Right lung (tissue), 5 donors: Measurements from ENCODE around the gene C16orf92. TPM values are rescaled to one million over a fixed set of nuclear protein-coding genes. Genes with fewer than 3 reads are reported as not detected.

ENCODE experiments used
- DNase-seq, 2 donors: peaks; one replicate each; pipeline ENCODE4 v3.0.0-alpha.2; 2013
- polyA plus RNA-seq, 5 donors: library from polyadenylated mRNA; unstranded; fragments of 120-200 nt; gene quantifications; one replicate each; pipeline versions ENCODE4 v1.2.1 to v1.2.3, GENCODE V29; 2013; ENCODE audit warnings: inconsistent platforms in 1 of 5, low replicate concordance in 1 of 5; ENCODE audit not compliant: insufficient read length in 5 of 5, insufficient read depth in 1 of 5

The C16orf92 gene
- polyA plus RNA-seq, 5 donors = not detected

DNA sequence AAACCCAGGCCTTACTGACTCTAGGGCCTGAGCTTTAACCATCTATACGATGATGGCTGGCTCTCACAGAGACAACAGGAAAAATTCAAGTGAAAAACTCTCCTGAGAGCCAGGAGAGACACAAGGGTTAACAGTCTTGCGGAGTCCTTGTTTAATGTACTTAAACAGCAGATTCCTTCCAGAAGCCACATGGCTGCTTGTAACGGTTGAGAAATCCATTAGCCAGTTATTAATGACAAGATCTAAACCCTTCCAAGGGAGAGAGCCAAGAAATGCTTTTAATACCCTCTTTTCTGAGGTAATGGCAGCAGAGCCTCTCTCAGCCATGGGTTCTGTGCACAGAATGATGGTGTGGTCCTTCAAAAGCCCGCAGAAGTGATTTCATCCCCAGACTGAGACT, 37.3 kb downstream of the C16orf92 start:
- DNase-seq = peak in 1 of 2 donors; percentile 31

DNA sequence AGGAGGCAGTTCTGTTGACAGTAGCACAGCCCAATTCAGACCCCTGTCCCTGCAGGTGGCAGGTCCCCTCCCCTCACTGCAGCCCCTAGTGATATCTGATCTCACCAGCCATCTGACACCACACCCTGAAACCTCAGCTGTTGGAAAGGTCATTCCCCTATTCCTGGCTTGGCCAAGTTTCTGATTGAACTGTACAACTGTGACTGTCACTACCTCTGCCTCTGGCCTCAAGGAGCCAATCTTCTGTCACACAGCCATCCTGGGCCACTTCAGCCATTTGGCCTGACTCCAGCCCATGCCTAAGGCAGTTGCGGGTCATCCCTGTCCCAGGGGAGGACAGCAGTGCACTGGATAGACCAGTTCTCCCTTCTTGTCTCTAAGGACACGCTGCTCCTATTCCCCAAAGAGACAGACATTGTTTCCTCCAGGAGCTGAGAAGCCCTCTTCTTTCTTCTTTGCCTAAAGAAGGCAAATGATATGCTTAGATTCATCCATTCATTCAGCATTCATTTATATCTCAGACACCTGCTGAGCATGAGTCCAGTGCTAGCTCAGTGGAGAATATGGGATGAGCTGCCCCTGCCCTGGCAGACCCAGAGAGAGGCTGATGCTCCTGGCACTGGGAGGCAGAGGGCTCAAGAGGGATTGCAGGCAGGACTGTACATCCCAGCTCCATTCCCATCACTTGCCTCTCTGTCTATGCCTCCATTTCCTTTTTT, 38.0 kb downstream of the C16orf92 start:
- DNase-seq = no peak

DNA sequence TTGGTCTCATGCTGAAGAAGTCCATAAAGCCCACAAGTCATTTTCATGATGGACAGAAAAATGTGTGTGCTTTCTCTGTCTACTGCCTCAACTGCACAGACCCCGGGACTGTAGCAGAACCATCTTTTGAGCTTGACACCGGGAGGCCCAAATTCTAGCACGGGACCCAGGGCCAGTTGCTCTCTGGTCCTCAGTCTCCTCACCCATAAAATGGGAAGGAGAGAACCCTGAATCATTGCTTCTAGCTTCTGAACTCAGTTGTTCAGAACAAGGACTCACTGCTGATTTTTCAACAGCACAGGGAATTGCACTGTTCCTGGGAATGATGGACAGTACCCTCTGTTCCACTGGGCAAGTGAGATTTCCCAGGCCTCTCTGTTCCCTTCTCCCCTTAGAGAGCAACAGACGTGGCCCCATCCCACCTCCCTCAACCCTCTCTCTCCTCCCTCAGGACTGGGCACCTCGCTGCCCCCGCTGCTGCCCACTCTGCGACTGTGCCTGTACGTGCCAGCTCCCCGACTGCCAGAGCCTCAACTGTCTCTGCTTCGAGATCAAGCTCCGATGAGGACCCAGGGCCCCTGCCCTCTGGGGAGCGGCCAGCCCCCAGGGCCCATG, 40.4 kb downstream of the C16orf92 start:
- no peak for DNase-seq

DNA sequence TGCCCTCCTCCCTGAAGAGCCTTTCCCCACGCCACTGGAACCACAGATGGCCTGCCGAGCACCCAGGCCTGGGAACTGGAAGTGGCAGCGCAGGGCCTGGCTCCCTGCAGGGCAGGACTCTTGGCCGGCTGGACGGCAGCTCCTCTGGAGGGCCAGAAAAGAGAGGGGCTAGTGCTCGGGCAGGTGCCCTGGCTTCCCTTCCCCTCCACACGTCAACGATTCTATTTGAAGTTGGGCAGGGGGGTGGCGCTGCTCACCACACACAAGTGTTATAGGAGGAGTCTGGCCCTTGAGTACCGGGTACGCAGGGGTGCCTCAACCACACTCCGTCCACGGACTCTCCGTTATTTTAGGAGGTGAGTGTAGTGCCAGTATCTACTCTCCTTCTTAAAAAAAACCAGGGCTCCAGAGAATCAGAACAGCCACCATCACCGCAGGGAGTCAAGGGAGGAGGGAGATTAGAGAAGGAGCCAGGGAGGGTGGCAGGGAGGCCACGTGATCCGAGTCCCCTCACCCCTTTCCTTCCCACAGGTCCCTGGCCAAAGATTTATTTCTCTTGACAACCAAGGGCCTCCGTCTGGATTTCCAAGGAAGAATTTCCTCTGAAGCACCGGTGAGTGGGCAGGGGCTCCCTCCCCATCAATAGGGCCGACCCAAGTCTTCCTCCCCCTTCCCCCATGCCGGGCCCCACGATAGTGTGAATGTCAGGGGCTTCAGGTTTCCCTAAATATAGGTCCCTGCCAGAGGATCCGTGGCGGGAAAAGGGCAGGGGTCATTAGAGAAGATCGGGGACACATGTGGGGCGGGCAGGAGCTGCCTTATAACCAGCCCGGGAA, 41.1 kb downstream of the C16orf92 start:
- peak; percentile 52 to 64 for DNase-seq

DNA sequence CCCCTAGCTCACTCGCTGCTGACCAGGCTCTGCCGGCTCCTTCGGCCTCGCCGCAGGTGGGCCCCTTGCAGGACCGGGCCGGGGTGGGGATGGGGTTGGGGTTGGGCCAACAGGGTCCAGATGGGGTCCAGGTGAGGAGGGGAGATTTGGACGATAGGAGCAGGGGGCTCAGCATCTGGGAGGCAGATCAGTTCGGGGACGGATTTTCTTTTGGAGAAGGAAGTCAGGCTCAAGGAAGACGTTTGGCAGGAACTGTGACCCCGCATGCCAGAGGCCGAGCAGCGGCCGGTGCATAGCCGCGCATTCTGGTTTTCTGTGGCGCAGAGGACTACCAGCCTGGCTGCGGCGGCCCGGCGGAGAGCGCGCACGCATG, 41.7 kb downstream of the C16orf92 start:
- DNase-seq = no peak

DNA sequence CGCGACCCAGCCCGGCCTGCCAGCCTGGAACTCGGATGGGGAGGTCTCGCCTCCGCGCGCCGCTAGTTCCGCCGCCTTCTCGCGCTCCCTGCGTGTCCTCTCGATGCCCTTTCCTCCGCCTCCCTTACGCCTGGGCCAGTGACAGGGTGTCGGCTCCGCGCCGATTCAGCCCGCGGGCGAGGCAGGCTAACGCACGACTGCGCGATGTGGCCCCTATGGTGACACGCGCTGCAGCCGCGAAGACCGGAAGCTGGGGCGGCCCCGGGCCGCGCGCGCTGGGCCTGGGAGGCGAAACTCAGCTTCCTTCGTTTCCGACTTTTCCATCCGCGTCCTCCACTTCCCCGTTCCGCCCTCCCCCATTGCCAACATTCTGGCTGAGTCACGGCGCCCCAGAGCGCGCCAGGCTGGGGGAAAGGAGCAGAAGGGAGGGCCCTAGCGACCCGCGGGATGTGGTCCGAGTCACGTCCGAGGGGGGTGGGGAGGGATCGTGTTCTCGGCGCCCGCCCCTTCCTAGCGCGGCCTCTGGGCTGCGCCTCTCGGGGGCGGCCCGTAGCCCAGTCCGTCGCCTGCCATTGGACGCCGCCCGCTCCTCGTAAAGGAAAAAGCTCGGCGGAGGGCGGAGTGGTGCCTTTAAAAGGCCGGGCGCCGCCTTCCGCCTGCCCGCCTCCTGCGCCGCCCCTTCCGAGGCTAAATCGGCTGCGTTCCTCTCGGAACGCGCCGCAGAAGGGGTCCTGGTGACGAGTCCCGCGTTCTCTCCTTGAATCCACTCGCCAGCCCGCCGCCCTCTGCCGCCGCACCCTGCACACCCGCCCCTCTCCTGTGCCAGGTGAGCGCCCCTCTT, 42.3 kb downstream of the C16orf92 start, which contains the start of gene ALDOA:
TSS of gene ALDOA (plus strand) at position 659 of the 841 bp plus-strand sequence. CDS start 1,138 bp downstream, outside the sequence.
- peak; percentile 99 for DNase-seq

DNA sequence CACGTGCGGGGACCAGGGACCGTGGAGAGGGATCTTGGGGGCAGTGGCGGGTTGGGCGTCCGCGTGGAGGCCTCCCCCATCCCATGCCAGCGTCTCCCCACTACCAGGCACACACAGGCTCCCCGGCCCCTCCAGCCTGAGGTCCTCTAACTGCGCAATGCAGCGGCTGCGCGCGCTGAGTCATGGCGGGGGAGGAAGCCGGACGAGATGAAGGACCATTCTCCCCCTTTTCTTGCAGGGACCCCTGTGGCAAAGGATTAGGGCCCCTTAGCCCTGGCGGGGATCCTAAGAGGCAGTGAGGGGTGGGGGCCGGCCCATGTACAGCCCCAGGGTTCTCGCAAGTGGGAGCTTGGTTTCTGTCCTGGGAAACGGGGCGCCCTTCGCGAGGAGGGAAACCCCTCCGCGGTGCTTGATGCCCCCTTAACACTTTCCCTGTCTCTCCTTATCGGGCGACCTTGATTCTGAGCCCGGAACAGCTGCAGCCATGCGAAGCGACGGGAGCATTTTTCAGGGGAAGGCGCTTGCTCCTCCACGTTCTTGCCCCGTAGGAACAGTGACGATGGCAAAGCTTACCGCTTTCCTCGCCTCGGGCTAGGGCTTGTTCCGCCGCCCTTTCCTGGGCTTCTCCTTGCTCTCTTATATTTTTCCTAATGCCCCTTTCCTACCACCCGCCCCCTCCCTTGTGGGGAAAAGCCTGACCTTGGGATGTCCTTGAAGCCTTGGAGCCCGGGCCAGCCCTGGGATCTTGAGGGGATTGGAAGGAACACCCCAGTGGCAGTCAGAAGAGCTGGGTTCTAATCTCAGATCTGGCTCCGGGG, 43.2 kb downstream of the C16orf92 start:
- no peak for DNase-seq

DNA sequence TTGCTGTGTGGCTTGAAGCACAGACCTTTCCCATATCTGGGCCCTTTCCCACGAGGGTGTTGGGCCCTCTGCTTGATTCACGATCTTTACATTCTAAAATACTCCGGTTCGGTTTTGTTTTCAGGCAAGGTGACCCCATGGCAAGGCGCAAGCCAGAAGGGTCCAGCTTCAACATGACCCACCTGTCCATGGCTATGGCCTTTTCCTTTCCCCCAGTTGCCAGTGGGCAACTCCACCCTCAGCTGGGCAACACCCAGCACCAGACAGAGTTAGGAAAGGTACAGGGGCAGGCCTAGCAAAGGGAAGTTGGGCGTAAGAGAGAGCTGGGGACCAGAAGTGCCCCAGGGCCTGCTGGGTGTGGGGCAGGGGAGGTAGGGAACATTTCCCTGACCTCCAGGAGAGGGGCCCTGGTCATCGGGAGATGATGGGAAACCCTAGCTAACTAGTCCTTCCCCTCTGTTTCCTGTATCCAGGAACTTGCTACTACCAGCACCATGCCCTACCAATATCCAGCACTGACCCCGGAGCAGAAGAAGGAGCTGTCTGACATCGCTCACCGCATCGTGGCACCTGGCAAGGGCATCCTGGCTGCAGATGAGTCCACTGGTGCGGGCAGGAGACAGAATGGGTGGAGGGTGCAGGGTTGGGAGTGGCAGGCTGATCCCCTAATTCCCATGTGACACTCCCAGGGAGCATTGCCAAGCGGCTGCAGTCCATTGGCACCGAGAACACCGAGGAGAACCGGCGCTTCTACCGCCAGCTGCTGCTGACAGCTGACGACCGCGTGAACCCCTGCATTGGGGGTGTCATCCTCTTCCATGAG, 44.0 kb downstream of the C16orf92 start:
- no peak for DNase-seq

DNA sequence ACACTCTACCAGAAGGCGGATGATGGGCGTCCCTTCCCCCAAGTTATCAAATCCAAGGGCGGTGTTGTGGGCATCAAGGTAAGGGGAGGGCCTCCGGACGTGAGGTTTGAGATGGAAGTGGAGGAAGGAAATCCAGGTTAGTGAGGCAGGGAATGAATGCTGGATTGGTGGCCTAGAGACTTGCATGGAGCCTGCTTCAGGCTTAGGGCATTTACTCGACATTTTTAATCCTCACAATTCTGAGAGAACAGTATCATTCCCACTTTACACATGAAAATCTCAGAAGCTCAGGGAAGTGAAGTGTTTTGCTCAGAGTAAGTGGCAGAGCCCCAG, 44.6 kb downstream of the C16orf92 start:
- DNase-seq = no peak

DNA sequence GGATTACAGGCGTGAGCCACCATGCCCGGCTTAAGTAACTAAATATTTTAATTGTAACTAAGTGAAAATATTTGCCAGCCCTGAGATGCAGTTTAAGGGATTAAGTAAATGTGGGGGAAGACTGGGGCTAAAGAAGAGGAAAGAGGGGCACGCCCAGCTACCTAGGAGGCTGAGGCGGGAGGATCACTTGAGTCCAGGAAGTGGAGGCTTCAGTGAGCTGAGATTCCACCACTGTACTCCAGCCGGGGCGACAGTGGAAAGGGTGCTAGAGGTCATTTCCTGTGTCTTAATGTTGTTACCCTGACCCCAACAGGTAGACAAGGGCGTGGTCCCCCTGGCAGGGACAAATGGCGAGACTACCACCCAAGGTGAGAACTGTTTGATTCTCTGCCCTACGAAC, 45.3 kb downstream of the C16orf92 start:
- DNase-seq = no peak

DNA sequence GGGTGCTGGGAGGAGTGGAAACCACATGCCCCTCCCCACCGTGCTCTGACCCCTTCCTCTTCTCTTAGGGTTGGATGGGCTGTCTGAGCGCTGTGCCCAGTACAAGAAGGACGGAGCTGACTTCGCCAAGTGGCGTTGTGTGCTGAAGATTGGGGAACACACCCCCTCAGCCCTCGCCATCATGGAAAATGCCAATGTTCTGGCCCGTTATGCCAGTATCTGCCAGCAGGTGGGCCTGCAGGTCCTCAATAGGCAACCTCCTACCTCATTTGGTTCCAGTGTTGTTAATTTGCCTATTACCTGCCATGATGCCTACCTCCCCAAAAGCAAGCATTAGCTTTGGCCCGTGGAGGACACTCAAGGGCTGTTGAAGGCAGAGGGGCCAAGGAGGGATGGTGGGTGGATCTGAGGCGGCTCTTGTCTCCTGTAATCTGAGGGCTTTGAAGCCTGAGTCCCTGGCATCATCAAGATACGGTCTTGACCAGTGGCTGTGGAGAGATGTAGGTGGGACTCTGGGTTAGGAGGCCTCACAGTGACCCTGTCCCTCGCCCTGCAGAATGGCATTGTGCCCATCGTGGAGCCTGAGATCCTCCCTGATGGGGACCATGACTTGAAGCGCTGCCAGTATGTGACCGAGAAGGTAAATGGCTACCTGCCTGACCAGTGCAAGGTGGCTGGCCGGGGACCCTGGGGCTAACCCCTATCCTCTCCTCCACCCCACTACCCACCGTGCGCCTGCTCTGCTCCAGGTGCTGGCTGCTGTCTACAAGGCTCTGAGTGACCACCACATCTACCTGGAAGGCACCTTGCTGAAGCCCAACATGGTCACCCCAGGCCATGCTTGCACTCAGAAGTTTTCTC, 46.0 kb downstream of the C16orf92 start:
- DNase-seq = no peak

DNA sequence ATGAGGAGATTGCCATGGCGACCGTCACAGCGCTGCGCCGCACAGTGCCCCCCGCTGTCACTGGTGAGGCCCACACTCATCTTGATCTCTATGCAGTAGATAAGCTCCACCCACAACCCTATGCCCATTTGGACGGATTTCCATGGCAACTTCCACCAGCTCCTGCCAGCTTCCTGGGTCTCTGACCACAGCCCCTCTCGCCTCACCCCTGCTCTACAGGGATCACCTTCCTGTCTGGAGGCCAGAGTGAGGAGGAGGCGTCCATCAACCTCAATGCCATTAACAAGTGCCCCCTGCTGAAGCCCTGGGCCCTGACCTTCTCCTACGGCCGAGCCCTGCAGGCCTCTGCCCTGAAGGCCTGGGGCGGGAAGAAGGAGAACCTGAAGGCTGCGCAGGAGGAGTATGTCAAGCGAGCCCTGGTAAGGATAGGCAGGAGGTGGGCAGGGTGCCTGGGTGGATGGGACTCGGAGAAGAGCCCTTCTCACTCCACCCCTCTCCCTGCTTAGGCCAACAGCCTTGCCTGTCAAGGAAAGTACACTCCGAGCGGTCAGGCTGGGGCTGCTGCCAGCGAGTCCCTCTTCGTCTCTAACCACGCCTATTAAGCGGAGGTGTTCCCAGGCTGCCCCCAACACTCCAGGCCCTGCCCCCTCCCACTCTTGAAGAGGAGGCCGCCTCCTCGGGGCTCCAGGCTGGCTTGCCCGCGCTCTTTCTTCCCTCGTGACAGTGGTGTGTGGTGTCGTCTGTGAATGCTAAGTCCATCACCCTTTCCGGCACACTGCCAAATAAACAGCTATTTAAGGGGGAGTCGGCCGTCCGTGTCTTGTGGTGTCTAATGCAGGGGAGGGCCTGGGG, 46.8 kb downstream of the C16orf92 start:
- no peak for DNase-seq

DNA sequence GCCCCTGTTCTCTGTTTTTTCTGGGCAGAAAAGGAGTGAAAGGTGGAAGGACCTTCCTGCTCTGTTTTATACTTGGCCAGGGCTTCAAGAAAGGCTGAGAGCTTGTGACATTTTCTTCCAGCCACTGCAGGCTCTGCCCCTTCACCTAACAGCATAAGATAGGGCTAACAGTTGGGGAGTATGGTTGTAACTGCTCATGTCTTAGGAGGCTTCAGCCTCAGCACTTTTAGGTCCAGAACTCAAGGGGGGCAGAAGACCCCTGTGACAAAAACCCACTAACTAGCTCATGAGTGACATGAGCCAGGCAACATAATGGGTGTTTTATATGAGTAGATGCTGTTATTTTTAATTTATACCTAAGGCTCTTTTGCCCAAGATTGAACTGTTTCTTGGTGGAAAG, 47.5 kb downstream of the C16orf92 start:
- DNase-seq = no peak

Other genes starting within 250 kb of the C16orf92 start
- under 1 TPM in 4 of 5 donors, not detected in 1; 0.04 to 0.18 (median 0.12) TPM for gene ZG16, start 244.9 kb upstream of the C16orf92 start, polyA plus RNA-seq
- gene KIF22, start 232.4 kb upstream of the C16orf92 start, polyA plus RNA-seq = 10 to 100 TPM; 51.0 to 84.4 (median 73.4) TPM
- gene MAZ, start 216.7 kb upstream of the C16orf92 start, polyA plus RNA-seq = 100 to 1,000 TPM; 231 to 333 (median 262) TPM
- 10 to 100 TPM; 10.4 to 16.1 (median 12.8) TPM for gene PRRT2, start 211.0 kb upstream of the C16orf92 start, polyA plus RNA-seq
- gene PAGR1, start 207.0 kb upstream of the C16orf92 start, polyA plus RNA-seq = 10 to 100 TPM; 26.4 to 46.3 (median 31.3) TPM
- 10 to 100 TPM in 4 of 5 donors, 1 to 10 TPM in 1; 9.6 to 23.1 (median 14.0) TPM for gene MVP, start 202.7 kb upstream of the C16orf92 start, polyA plus RNA-seq
- 10 to 100 TPM; 62.4 to 94.6 (median 84.3) TPM for gene CDIPT, start 160.0 kb upstream of the C16orf92 start, polyA plus RNA-seq
- 1 to 10 TPM; 4.1 to 7.8 (median 5.2) TPM for gene SEZ6L2, start 123.6 kb upstream of the C16orf92 start, polyA plus RNA-seq
- under 1 TPM; 0.41 to 0.94 (median 0.63) TPM for gene ASPHD1, start 122.7 kb upstream of the C16orf92 start, polyA plus RNA-seq
- 10 to 100 TPM; 13.8 to 22.9 (median 21.4) TPM for gene KCTD13, start 97.0 kb upstream of the C16orf92 start, polyA plus RNA-seq
- gene TMEM219, start 61.1 kb upstream of the C16orf92 start, polyA plus RNA-seq = 100 to 1,000 TPM in 4 of 5 donors, 10 to 100 TPM in 1; 94.6 to 126 (median 108) TPM
- gene TAOK2, start 49.3 kb upstream of the C16orf92 start, polyA plus RNA-seq = 10 to 100 TPM; 42.8 to 66.2 (median 54.0) TPM
- gene HIRIP3, start 27.6 kb upstream of the C16orf92 start, polyA plus RNA-seq = 10 to 100 TPM; 16.8 to 22.5 (median 19.8) TPM
- gene INO80E, start 27.0 kb upstream of the C16orf92 start, polyA plus RNA-seq = 10 to 100 TPM; 45.5 to 70.9 (median 48.1) TPM
- 1 to 10 TPM; 1.4 to 5.3 (median 3.8) TPM for gene DOC2A, start 12.2 kb upstream of the C16orf92 start, polyA plus RNA-seq
- gene TLCD3B, start 8.1 kb downstream of the C16orf92 start, polyA plus RNA-seq = under 1 TPM; 0.66 to 0.97 (median 0.79) TPM
- gene ALDOA, start 42.6 kb downstream of the C16orf92 start, polyA plus RNA-seq = 100 to 1,000 TPM; 251 to 539 (median 362) TPM
- 10 to 100 TPM; 60.9 to 90.8 (median 68.7) TPM for gene PPP4C, start 52.8 kb downstream of the C16orf92 start, polyA plus RNA-seq
- gene TBX6, start 68.7 kb downstream of the C16orf92 start, polyA plus RNA-seq = 1 to 10 TPM in 4 of 5 donors, under 1 TPM in 1; 0.85 to 2.0 (median 1.3) TPM
- 10 to 100 TPM; 49.0 to 73.2 (median 55.0) TPM for gene YPEL3, start 73.0 kb downstream of the C16orf92 start, polyA plus RNA-seq
- gene GDPD3, start 90.3 kb downstream of the C16orf92 start, polyA plus RNA-seq = 10 to 100 TPM; 11.0 to 18.4 (median 15.6) TPM
- gene MAPK3, start 100.0 kb downstream of the C16orf92 start, polyA plus RNA-seq = 100 to 1,000 TPM in 4 of 5 donors, 10 to 100 TPM in 1; 98.2 to 120 (median 114) TPM
- 10 to 100 TPM; 14.0 to 27.0 (median 17.9) TPM for gene CORO1A, start 160.4 kb downstream of the C16orf92 start, polyA plus RNA-seq
- 10 to 100 TPM; 13.1 to 37.9 (median 20.1) TPM for gene BOLA2B, start 170.5 kb downstream of the C16orf92 start, polyA plus RNA-seq
- gene SLX1A, start 170.7 kb downstream of the C16orf92 start, polyA plus RNA-seq = 10 to 100 TPM; 12.7 to 28.5 (median 21.3) TPM
- gene SULT1A3, start 176.1 kb downstream of the C16orf92 start, polyA plus RNA-seq = 10 to 100 TPM in 4 of 5 donors, 1 to 10 TPM in 1; 7.7 to 14.7 (median 10.4) TPM
- 10 to 100 TPM; 13.8 to 29.2 (median 21.1) TPM for gene NPIPB13, start 225.3 kb downstream of the C16orf92 start, polyA plus RNA-seq